PC-3 (cell line): ENCODE data around the gene BCAR1. TPM values are rescaled to one million over a fixed set of nuclear protein-coding genes. Genes with fewer than 3 reads are reported as not detected.
"Not testable (repeated sequence)": the region's sequence is repeated elsewhere in the genome, so short reads cannot be mapped to it uniquely, and the experiment has no call there.

ENCODE experiments used
- ATAC-seq: fragments of 200-7000 bp; cut with Tn5 transposase; 2 replicates; pipeline ENCODE4 v1.9.1; 2020; ENCODE audit warnings: mild to moderate bottlenecking, moderate library complexity
- BruUV-seq: library from RNA; stranded (reverse); fragments of 400-500 nt; replicated peaks from 2 replicates; lab custom pipeline; 2021; lab: Mats Ljungman, UMichigan
- CTCF ChIA-PET: fragments of 300-600 bp; sonication (Branson Sonifier 250); formaldehyde crosslinking; loops from one replicate; lab custom pipeline; 2022; ENCODE audit warnings: antibody characterized with exemption; lab: Charles Lee
- POLR2A ChIA-PET: fragments of 300-600 bp; sonication (Branson Sonifier 250); formaldehyde crosslinking; loops from one replicate; lab custom pipeline; 2022; ENCODE audit warnings: antibody characterized with exemption; ENCODE audit not compliant: unreplicated experiment; lab: Charles Lee
- DNase-seq: peaks from one replicate; pipeline ENCODE4 v3.0.0-alpha.2; 2015
- H2AFZ ChIP-seq: fragments of 300-600 bp; sonication (generic); 2 replicates; pipeline ENCODE4 v1.6.0; 2016; ENCODE audit warnings: antibody characterized with exemption, low read length
- H3F3A ChIP-seq: fragments of 300-600 bp; sonication (generic); one replicate; pipeline ENCODE4 v1.6.0; 2017; ENCODE audit warnings: antibody characterized with exemption, low read length, control low read depth, mild to moderate bottlenecking; ENCODE audit not compliant: unreplicated experiment
- H3K27ac ChIP-seq: fragments of 300-600 bp; sonication (generic); 2 replicates; pipeline ENCODE4 v1.5.1; 2016; ENCODE audit warnings: mild to moderate bottlenecking, low read length
- H3K27me3 ChIP-seq: fragments of 300-600 bp; sonication (generic); 2 replicates; pipeline ENCODE4 v1.6.1; 2016; ENCODE audit warnings: low read length, mixed read lengths
- H3K36me3 ChIP-seq: fragments of 300-600 bp; sonication (generic); 2 replicates; pipeline ENCODE4 v1.6.1; 2016; ENCODE audit warnings: low read depth, mixed run types, low read length, mixed read lengths
- H3K4me1 ChIP-seq: fragments of 300-600 bp; sonication (generic); 2 replicates; pipeline ENCODE4 v1.5.1; 2016; ENCODE audit warnings: low read length; ENCODE audit not compliant: insufficient read depth
- H3K4me2 ChIP-seq: fragments of 300-600 bp; sonication (generic); 2 replicates; pipeline ENCODE4 v1.6.0; 2016; ENCODE audit warnings: low read length
- H3K4me3 ChIP-seq: fragments of 300-600 bp; sonication (generic); 2 replicates; pipeline ENCODE4 v1.5.1; 2016; ENCODE audit warnings: mild to moderate bottlenecking, low read length, mixed read lengths
- H3K79me2 ChIP-seq: fragments of 300-600 bp; sonication (generic); 2 replicates; pipeline ENCODE4 v1.6.1; 2017; ENCODE audit warnings: low read length, mixed read lengths
- H3K9ac ChIP-seq: fragments of 300-600 bp; sonication (generic); 2 replicates; pipeline ENCODE4 v1.6.0; 2016; ENCODE audit warnings: mild to moderate bottlenecking, low read length
- H3K9me2 ChIP-seq: fragments of 300-600 bp; sonication (generic); replicated peaks from 2 replicates; pipeline ENCODE4 v1.6.1; 2016; ENCODE audit warnings: mixed run types, low read length, mixed read lengths
- H3K9me3 ChIP-seq: fragments of 300-600 bp; sonication (generic); 2 replicates; pipeline ENCODE4 v1.6.1; 2016; ENCODE audit warnings: low read length, mixed read lengths
- H4K20me1 ChIP-seq: fragments of 300-600 bp; sonication (generic); 2 replicates; pipeline ENCODE4 v1.6.1; 2016; ENCODE audit warnings: low read length, mixed read lengths
- CTCF ChIP-seq: fragments of 300-600 bp; sonication (generic); conservative IDR thresholded peaks from 2 replicates; pipeline ENCODE4 v1.5.1; 2017; ENCODE audit warnings: antibody characterized with exemption, low read depth, mild to moderate bottlenecking, low read length
- EZH2 ChIP-seq: fragments of 300-600 bp; sonication (generic); IDR thresholded peaks from one replicate; pipeline ENCODE4 v1.6.1; 2017; ENCODE audit warnings: antibody characterized with exemption, mild to moderate bottlenecking, low read length; ENCODE audit not compliant: unreplicated experiment
- EZH2phosphoT487 ChIP-seq: fragments of 300-600 bp; sonication (generic); IDR thresholded peaks from 2 replicates; pipeline ENCODE4 v1.6.1; 2018; ENCODE audit warnings: mild to moderate bottlenecking, antibody characterized with exemption, low read length, borderline replicate concordance
- intact Hi-C: fragments of 100-400 bp; cut with micrococcal nuclease; formaldehyde crosslinking; loops from 2 replicates; pipeline ENCODE4 v1.9.0; 2023
- total RNA-seq: library from RNA; depleted of rRNA; stranded (reverse); fragments of >200 nt; gene quantifications from 2 replicates; pipeline ENCODE4 v1.2.3, GENCODE V29; 2014

BCAR1 gene
- total RNA-seq, 1 experiment from 2014 or later: 49.3 TPM

GRCh38 chr16:75216127-75216526, 35.3 kb downstream of the BCAR1 start:
- CTCF ChIA-PET: no interaction called here
- no peak for ATAC-seq
- Histone ChIP-seq H3K36me3 (no peaks in the 10 kb centered on the region), H3K4me2 (no peak overlapping the region), H3F3A (no peaks in the 10 kb centered on the region), H3K27me3 (no peaks in the 10 kb centered on the region), H3K9me3 (no peaks in the 10 kb centered on the region), H3K9me2 (no peaks in the 10 kb centered on the region), H3K79me2 (no peaks in the 10 kb centered on the region), H3K4me1 (no peaks in the 10 kb centered on the region), H3K4me3 (no peak overlapping the region), H3K9ac (no peak overlapping the region), H3K27ac (no peak overlapping the region), H2AFZ (no peak overlapping the region), H4K20me1 (no peaks in the 10 kb centered on the region)
- intact Hi-C loops: no loop called here
- no TSS peak for BruUV-seq
- TF ChIP-seq EZH2phosphoT487: no peak
- TF ChIP-seq CTCF: no peak
- TF ChIP-seq EZH2: no peak
- POLR2A ChIA-PET: interaction anchor here (0.6 kb wide), 1 partner anchor 34 kb away, joined by 3 read pairs; no protein-coding TSS in a partner anchor
- no peak for DNase-seq

- POLR2A ChIA-PET, H2AFZ ChIP-seq, H3K4me3 ChIP-seq, H3K27ac ChIP-seq, intact Hi-C loops, CTCF ChIA-PET, H3K9me3 ChIP-seq, H3K9ac ChIP-seq, H3K36me3 ChIP-seq, H3K27me3 ChIP-seq, H3K9me2 ChIP-seq, H3F3A ChIP-seq, DNase-seq, ATAC-seq, H3K4me1 ChIP-seq, BruUV-seq, H3K4me2 ChIP-seq, H3K79me2 ChIP-seq, H4K20me1 ChIP-seq: not testable (repeated sequence)
Observed at GRCh38 chr16:75211286-75211685, 40.1 kb downstream of the BCAR1 start.

- Histone ChIP-seq H2AFZ (no peak overlapping the region), H3K27ac (no peak overlapping the region), H3K4me1 (no peaks in the 10 kb centered on the region), H3K4me2 (no peak overlapping the region), H3K9me3 (no peaks in the 10 kb centered on the region), H3F3A (no peaks in the 10 kb centered on the region), H3K79me2 (no peaks in the 10 kb centered on the region), H3K27me3 (no peaks in the 10 kb centered on the region), H3K36me3 (no peaks in the 10 kb centered on the region), H3K9ac (no peak overlapping the region), H3K9me2 (no peaks in the 10 kb centered on the region), H3K4me3 (no peak overlapping the region), H4K20me1 (no peaks in the 10 kb centered on the region)
- intact Hi-C loops: no loop called here
- no peak for ATAC-seq
- ChIA-PET CTCF (no interaction called here), POLR2A (no interaction called here)
- DNase-seq: no peak
- TF ChIP-seq CTCF (no peak), EZH2 (no peak), EZH2phosphoT487 (no peak)
- no TSS peak for BruUV-seq
Observed at GRCh38 chr16:75209944-75210343, 41.5 kb downstream of the BCAR1 start.

GRCh38 chr16:75209514-75209913, 41.9 kb downstream of the BCAR1 start:
- intact Hi-C loops, H3F3A ChIP-seq, CTCF ChIA-PET, H3K79me2 ChIP-seq, H3K9me3 ChIP-seq, ATAC-seq, H3K27ac ChIP-seq, BruUV-seq, POLR2A ChIA-PET, H3K4me2 ChIP-seq, H3K36me3 ChIP-seq, H4K20me1 ChIP-seq, H3K4me3 ChIP-seq, H3K4me1 ChIP-seq, H3K27me3 ChIP-seq, H3K9me2 ChIP-seq, H3K9ac ChIP-seq, H2AFZ ChIP-seq, DNase-seq: not testable (repeated sequence)
